Measurements from ENCODE around the gene RAD54L. TPM values are rescaled to one million over a fixed set of nuclear protein-coding genes. Genes with fewer than 3 reads are reported as not detected.

Gene RAD54L
- total RNA-seq, 2 experiments from 2014 or later, result 43.9 to 44.0 TPM

- Mint-ChIP-seq H3K27ac (no peak overlapping the region), H3K9me3 (no peaks in the 10 kb centered on the region), H3K27me3 (no peaks in the 10 kb centered on the region), H3K36me3 (ENCODE audit: low read depth) (peaks cover 80% of the 10 kb centered on the region), H3K4me3 (no peak overlapping the region), H3K4me1 (no peaks in the 10 kb centered on the region)
- POLR2A ChIA-PET, result interaction anchor here (0.7 to 2.1 kb wide), 5 partner anchors 8 to 26 kb away, joined by 3 to 6 read pairs (median 4); partner anchors contain the start of genes LRRC41 and UQCRH
- CTCF ChIA-PET, result interaction anchor here (1.0 kb wide), 1 partner anchor 13 kb away, joined by 3 read pairs; no protein-coding TSS in a partner anchor
- no peak for DNase-seq
Observed at GRCh38 chr1:46277658-46278373, 30.3 kb downstream of the RAD54L start.

DNA sequence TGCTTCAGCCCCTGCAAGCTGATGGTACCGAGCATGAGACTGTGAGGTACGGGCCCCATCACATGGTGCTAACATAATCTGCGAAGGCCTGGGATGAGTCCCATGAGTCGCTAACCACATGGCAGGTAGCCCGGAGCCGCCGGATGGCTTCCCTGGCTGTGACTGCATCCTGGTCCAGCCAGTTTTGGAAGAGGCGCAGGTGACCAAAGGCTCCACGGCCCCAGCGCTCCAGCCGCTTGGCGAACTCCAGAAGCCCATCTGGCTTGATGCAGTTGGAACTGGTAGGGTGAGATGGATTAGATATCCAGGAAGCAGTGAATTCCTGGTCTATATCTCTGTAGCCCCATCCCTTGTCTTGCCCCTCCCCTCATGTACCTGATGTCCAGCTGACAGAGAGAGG lies 31.2 kb downstream of the RAD54L start:
- no peak for DNase-seq
- H3K4me1 Mint-ChIP-seq, result no peaks in the 10 kb centered on the region
- peaks cover 77% of the 10 kb centered on the region for H3K36me3 Mint-ChIP-seq (ENCODE audit: low read depth)
- no peak overlapping the region for H3K4me3 Mint-ChIP-seq
- POLR2A ChIA-PET, result interaction anchor here (1.5 to 2.1 kb wide), 2 partner anchors 16 to 25 kb away, joined by 3 to 6 read pairs; partner anchors contain the start of genes LRRC41 and UQCRH
- no peak overlapping the region for H3K27ac Mint-ChIP-seq
- CTCF ChIA-PET, result no interaction called here
- H3K27me3 Mint-ChIP-seq, result no peaks in the 10 kb centered on the region
- H3K9me3 Mint-ChIP-seq, result no peaks in the 10 kb centered on the region

DNA sequence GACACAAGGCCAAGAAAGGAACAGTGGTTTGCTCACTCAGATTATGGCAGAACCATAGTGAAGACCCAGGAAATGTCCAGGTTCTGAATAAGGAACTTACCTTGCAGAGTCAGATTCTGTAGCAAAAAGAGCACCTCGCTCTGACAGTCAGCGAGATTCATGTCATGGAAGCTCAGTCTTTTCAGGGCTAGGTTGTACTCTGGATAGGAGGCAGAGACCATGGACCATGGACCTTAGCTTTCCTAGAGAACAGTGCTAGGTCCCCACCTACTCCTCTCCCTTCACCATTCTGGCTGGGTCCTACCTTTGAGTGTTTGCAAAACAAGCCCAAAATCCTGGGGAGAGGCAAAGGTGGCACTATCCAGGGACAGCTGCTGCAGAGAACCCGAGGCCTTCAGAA lies 32.5 kb downstream of the RAD54L start:
- ChIA-PET POLR2A (interaction anchor here (0.8 kb wide), 1 partner anchor 21 kb away, joined by 3 read pairs; no protein-coding TSS in a partner anchor), CTCF (no interaction called here)
- DNase-seq, result no peak
- H3K27ac Mint-ChIP-seq, result no peak overlapping the region
- H3K9me3 Mint-ChIP-seq, result no peaks in the 10 kb centered on the region
- no peak overlapping the region for H3K4me3 Mint-ChIP-seq
- H3K27me3 Mint-ChIP-seq, result no peaks in the 10 kb centered on the region
- H3K4me1 Mint-ChIP-seq, result peaks cover 2% of the 10 kb centered on the region
- peaks cover 76% of the 10 kb centered on the region for H3K36me3 Mint-ChIP-seq (ENCODE audit: low read depth)

DNA sequence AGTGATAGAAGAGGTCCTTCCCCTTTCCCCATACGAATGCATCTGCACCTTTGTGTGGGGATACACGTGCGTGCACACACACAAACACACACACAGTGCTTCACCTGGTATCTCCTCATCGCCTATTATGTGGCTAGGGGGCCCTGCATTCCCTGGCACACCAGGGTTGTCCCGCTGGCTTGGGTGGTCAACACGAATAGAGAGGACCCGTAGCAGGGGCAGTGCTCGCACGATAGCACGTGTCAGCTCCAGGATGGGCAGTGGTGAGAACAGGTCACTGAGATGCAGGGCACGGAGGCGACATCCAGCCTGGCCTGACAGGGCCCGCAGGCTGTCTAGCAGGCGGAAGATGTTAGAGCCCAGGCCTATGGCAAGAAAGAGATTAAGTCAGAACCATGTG lies 33.5 kb downstream of the RAD54L start:
- H3K4me3 Mint-ChIP-seq, result no peak overlapping the region
- ChIA-PET POLR2A (interaction anchor here (0.8 to 1.8 kb wide), 4 partner anchors 17 to 22 kb away, joined by 3 to 4 read pairs (median 3); no protein-coding TSS in a partner anchor), CTCF (interaction anchor here (0.6 to 0.8 kb wide), 2 partner anchors 8 to 126 kb away, joined by 3 read pairs; no protein-coding TSS in a partner anchor)
- no peak overlapping the region for H3K27ac Mint-ChIP-seq
- DNase-seq, result no peak
- no peaks in the 10 kb centered on the region for H3K27me3 Mint-ChIP-seq
- H3K4me1 Mint-ChIP-seq, result peaks cover 3% of the 10 kb centered on the region
- peaks cover 72% of the 10 kb centered on the region for H3K36me3 Mint-ChIP-seq (ENCODE audit: low read depth)
- H3K9me3 Mint-ChIP-seq, result no peaks in the 10 kb centered on the region

- Mint-ChIP-seq H3K36me3 (ENCODE audit: low read depth) (peaks cover 55% of the 10 kb centered on the region), H3K4me3 (no peak overlapping the region), H3K9me3 (no peaks in the 10 kb centered on the region), H3K27me3 (no peaks in the 10 kb centered on the region), H3K27ac (no peak overlapping the region), H3K4me1 (peaks cover 13% of the 10 kb centered on the region)
- ChIA-PET CTCF (interaction anchor here (0.9 to 1.5 kb wide), 3 partner anchors 12 to 64 kb away, joined by 3 to 4 read pairs (median 4); no protein-coding TSS in a partner anchor), POLR2A (interaction anchor here (0.8 to 2.8 kb wide), 6 partner anchors 8 to 57 kb away, joined by 3 to 11 read pairs (median 3); partner anchors contain the start of genes LRRC41, NSUN4 and UQCRH)
- DNase-seq, result no peak
Observed at GRCh38 chr1:46284058-46284457, 36.5 kb downstream of the RAD54L start.

- H3K4me3 Mint-ChIP-seq, result no peak overlapping the region
- ChIA-PET CTCF (interaction anchor here (0.9 to 1.6 kb wide), 6 partner anchors 13 to 63 kb away, joined by 3 to 9 read pairs (median 4); partner anchors contain the start of genes LRRC41 and UQCRH), POLR2A (interaction anchor here (0.8 to 2.8 kb wide), 14 partner anchors 8 to 63 kb away, joined by 3 to 11 read pairs (median 3); partner anchors contain the start of genes LRRC41, NSUN4, RAD54L and UQCRH)
- H3K27ac Mint-ChIP-seq, result peak overlapping the region; percentile 51
- peaks cover 49% of the 10 kb centered on the region for H3K36me3 Mint-ChIP-seq (ENCODE audit: low read depth)
- peaks cover 13% of the 10 kb centered on the region for H3K4me1 Mint-ChIP-seq
- H3K27me3 Mint-ChIP-seq, result no peaks in the 10 kb centered on the region
- DNase-seq, result no peak
- no peaks in the 10 kb centered on the region for H3K9me3 Mint-ChIP-seq
Observed at GRCh38 chr1:46284597-46285564, 37.3 kb downstream of the RAD54L start.

- POLR2A ChIA-PET, result interaction anchor here (0.8 to 3.5 kb wide), 11 partner anchors 9 to 62 kb away, joined by 3 to 13 read pairs (median 3); partner anchors contain the start of genes LRRC41, NSUN4, RAD54L and UQCRH
- no peak overlapping the region for H3K27ac Mint-ChIP-seq
- peak; percentile 27 for DNase-seq
- H3K36me3 Mint-ChIP-seq (ENCODE audit: low read depth), result peaks cover 48% of the 10 kb centered on the region
- peaks cover 13% of the 10 kb centered on the region for H3K4me1 Mint-ChIP-seq
- no peaks in the 10 kb centered on the region for H3K9me3 Mint-ChIP-seq
- CTCF ChIA-PET, result interaction anchor here (0.8 to 1.6 kb wide), 4 partner anchors 11 to 62 kb away, joined by 3 to 9 read pairs (median 5); partner anchors contain the start of genes LRRC41 and UQCRH
- no peaks in the 10 kb centered on the region for H3K27me3 Mint-ChIP-seq
- H3K4me3 Mint-ChIP-seq, result no peak overlapping the region
Observed at GRCh38 chr1:46285730-46286477, 38.3 kb downstream of the RAD54L start.

GRCh38 chr1:46288485-46289133 lies 41.0 kb downstream of the RAD54L start:
- no peak overlapping the region for H3K4me3 Mint-ChIP-seq
- no peaks in the 10 kb centered on the region for H3K27me3 Mint-ChIP-seq
- no peaks in the 10 kb centered on the region for H3K9me3 Mint-ChIP-seq
- POLR2A ChIA-PET, result interaction anchor here (1.5 to 3.5 kb wide), 3 partner anchors 10 to 15 kb away, joined by 4 to 13 read pairs (median 6); partner anchors contain the start of genes LRRC41 and UQCRH
- CTCF ChIA-PET, result no interaction called here
- peak overlapping the region; percentile 8 for H3K27ac Mint-ChIP-seq
- H3K4me1 Mint-ChIP-seq, result peaks cover 13% of the 10 kb centered on the region
- H3K36me3 Mint-ChIP-seq (ENCODE audit: low read depth), result peaks cover 27% of the 10 kb centered on the region
- DNase-seq, result no peak

- Mint-ChIP-seq H3K9me3 (no peaks in the 10 kb centered on the region), H3K27ac (no peak overlapping the region), H3K27me3 (no peaks in the 10 kb centered on the region), H3K4me1 (peaks cover 13% of the 10 kb centered on the region), H3K36me3 (ENCODE audit: low read depth) (peaks cover 24% of the 10 kb centered on the region), H3K4me3 (no peak overlapping the region)
- DNase-seq, result no peak
- POLR2A ChIA-PET, result interaction anchor here (1.6 to 3.5 kb wide), 2 partner anchors 9 to 14 kb away, joined by 6 to 13 read pairs; partner anchors contain the start of genes LRRC41 and UQCRH
- CTCF ChIA-PET, result no interaction called here
Observed at GRCh38 chr1:46289134-46289494, 41.6 kb downstream of the RAD54L start.

DNA sequence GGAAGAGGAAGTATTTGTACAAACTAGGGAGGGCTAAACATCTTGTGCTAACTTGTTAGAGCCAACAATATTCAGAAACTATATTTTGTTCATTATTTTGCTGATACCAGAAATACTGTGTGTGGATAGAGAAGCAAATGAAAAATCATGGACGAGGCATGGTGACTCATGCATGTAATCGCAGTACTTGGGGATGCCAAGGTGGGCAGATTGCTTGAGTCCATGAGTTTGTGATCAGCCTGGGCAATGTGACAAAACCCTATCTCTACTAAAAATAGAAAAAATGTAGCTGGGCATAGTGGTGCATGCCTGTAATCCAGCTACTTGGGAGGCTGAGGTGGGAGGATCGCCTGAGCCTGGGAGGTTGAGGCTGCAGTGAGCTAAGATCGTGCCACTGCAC lies 42.4 kb downstream of the RAD54L start:
- Mint-ChIP-seq H3K36me3 (ENCODE audit: low read depth) (peaks cover 17% of the 10 kb centered on the region), H3K27me3 (no peaks in the 10 kb centered on the region), H3K9me3 (no peaks in the 10 kb centered on the region), H3K4me3 (no peak overlapping the region), H3K4me1 (peaks cover 12% of the 10 kb centered on the region), H3K27ac (no peak overlapping the region)
- CTCF ChIA-PET, result interaction anchor here (0.6 to 1.2 kb wide), 4 partner anchors 10 to 58 kb away, joined by 3 to 4 read pairs (median 3); no protein-coding TSS in a partner anchor
- no peak for DNase-seq
- POLR2A ChIA-PET, result interaction anchor here (1.4 to 1.7 kb wide), 3 partner anchors 10 to 43 kb away, joined by 4 to 6 read pairs (median 4); partner anchors contain the start of genes LRRC41, RAD54L and UQCRH

DNA sequence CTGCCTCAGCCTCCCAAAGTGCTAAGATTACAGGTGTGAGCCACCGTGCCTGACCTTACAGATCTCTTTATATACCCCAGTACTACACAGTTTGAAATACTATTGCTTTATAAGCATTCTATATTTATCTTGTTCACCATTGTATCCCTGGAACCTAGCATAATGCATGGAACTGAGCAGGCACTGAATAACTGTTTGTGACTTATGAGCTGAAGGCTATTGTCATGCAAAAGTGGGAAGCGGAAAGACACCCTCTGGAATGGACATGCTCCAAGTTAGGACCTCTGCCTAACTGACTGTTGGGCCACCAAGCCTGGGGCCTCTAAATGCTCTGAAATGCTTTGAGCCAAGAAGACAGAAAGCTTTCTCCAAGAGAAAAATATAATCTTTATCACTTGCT lies 47.7 kb downstream of the RAD54L start:
- Mint-ChIP-seq H3K36me3 (ENCODE audit: low read depth) (peaks cover 30% of the 10 kb centered on the region), H3K9me3 (no peaks in the 10 kb centered on the region), H3K4me1 (peaks cover 1% of the 10 kb centered on the region), H3K27ac (no peak overlapping the region), H3K4me3 (no peak overlapping the region), H3K27me3 (no peaks in the 10 kb centered on the region)
- no peak for DNase-seq
- POLR2A ChIA-PET, result interaction anchor here (0.9 to 2.5 kb wide), 3 partner anchors 8 to 18 kb away, joined by 3 to 12 read pairs (median 6); partner anchors contain the start of genes LRRC41 and UQCRH
- CTCF ChIA-PET, result interaction anchor here (1.9 kb wide), 1 partner anchor 52 kb away, joined by 6 read pairs; no protein-coding TSS in a partner anchor
